Fibroblast of skin of scalp (primary cell): ENCODE measurements around the gene CCBE1.

Experiments
- DNase-seq: peaks from one replicate; pipeline ENCODE4 v3.0.0-alpha.2; 2013

The CCBE1 gene

GRCh38 chr18:59681051-59681450, 16.2 kb downstream of the CCBE1 start:
- no peak for DNase-seq

GRCh38 chr18:59675346-59675745, 21.9 kb downstream of the CCBE1 start:
- DNase-seq = no peak

GRCh38 chr18:59674903-59675270, 22.3 kb downstream of the CCBE1 start:
- no peak for DNase-seq

GRCh38 chr18:59674186-59674902, 22.9 kb downstream of the CCBE1 start:
- DNase-seq = no peak

GRCh38 chr18:59672235-59672711, 24.9 kb downstream of the CCBE1 start:
- no peak for DNase-seq

- no peak for DNase-seq
Observed at GRCh38 chr18:59671551-59671950, 25.7 kb downstream of the CCBE1 start.

GRCh38 chr18:59669872-59670657, 27.2 kb downstream of the CCBE1 start:
- peak; percentile 87 for DNase-seq

- DNase-seq = no peak
Observed at GRCh38 chr18:59667488-59667887, 29.7 kb downstream of the CCBE1 start.

- peak; percentile 69 for DNase-seq
Observed at GRCh38 chr18:59666007-59666402, 31.2 kb downstream of the CCBE1 start.

- peak; percentile 56 for DNase-seq
Observed at GRCh38 chr18:59665057-59666006, 31.9 kb downstream of the CCBE1 start.

GRCh38 chr18:59664329-59664728, 32.9 kb downstream of the CCBE1 start:
- DNase-seq = no peak

- DNase-seq = no peak
Observed at GRCh38 chr18:59663096-59663495, 34.1 kb downstream of the CCBE1 start.

- DNase-seq = no peak
Observed at GRCh38 chr18:59661891-59662701, 35.1 kb downstream of the CCBE1 start.

- peak; percentile 92 for DNase-seq
Observed at GRCh38 chr18:59660786-59661743, 36.2 kb downstream of the CCBE1 start.

- DNase-seq = no peak
Observed at GRCh38 chr18:59660366-59660765, 36.9 kb downstream of the CCBE1 start.

- peak; percentile 51 for DNase-seq
Observed at GRCh38 chr18:59659508-59660170, 37.6 kb downstream of the CCBE1 start.

- DNase-seq = no peak
Observed at GRCh38 chr18:59658941-59659340, 38.3 kb downstream of the CCBE1 start.

GRCh38 chr18:59657012-59657411, 40.2 kb downstream of the CCBE1 start:
- DNase-seq = no peak

- no peak for DNase-seq
Observed at GRCh38 chr18:59656373-59656887, 40.8 kb downstream of the CCBE1 start.

GRCh38 chr18:59655676-59656075, 41.5 kb downstream of the CCBE1 start:
- no peak for DNase-seq
